ENCODE data around the gene CCR2.

Gene CCR2

GRCh38 chr3:46406443-46406787 lies 52.5 kb downstream of the CCR2 start:
- DNase-seq, result no peak

- DNase-seq, result no peak
Observed at GRCh38 chr3:46406788-46407611, 53.1 kb downstream of the CCR2 start, which contains the start of the genes CCR5AS and CCRL2. TSS of gene CCR5AS (minus strand) at chr3:46407066. TSS of gene CCRL2 (plus strand) at chr3:46407259. CDS start at chr3:46408080, 821 bp downstream.

GRCh38 chr3:46407970-46408369 lies 54.1 kb downstream of the CCR2 start:
- no peak for DNase-seq

DNA sequence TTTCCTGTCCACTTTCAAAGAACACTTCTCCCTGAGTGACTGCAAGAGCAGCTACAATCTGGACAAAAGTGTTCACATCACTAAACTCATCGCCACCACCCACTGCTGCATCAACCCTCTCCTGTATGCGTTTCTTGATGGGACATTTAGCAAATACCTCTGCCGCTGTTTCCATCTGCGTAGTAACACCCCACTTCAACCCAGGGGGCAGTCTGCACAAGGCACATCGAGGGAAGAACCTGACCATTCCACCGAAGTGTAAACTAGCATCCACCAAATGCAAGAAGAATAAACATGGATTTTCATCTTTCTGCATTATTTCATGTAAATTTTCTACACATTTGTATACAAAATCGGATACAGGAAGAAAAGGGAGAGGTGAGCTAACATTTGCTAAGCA lies 54.9 kb downstream of the CCR2 start:
- no peak for DNase-seq

DNA sequence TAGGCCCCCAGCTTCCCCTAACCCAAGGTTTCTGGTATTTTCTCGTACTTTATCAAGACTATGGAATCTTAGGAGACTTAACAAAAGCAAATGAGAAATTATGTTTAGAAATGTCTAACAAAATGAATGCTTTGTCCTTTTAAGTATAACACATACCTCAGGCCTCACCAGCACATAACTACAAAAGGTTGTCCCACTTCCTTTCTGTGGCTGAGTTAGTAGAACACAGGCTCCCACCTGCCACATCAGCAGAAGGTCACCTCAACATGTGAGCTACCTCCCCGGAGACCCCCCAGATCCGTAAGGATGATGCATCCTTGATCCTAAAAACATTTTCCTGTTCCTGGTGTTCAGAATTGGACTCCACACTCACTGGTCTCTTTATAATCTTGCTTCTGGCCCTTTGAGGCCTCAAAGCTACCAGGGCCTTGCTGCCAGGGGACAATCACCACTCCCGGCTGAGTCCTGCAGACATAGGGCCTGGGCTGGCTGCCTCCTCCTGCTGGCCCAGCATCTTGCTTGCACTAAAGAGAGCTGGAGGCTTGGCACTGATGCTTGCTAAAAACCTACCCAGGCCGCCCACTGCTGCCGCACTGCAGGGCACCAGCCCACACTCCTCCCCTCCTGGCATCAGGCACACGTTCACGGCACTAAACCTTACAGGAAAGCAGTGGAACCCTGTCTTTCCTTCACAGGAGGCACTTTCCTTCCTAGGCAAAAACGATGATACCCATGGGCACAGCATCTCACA lies 56.0 kb downstream of the CCR2 start:
- DNase-seq, result no peak

Measured in NCI-H1930 (cell line).